Measurements from ENCODE around the gene NLK.
"Not testable (repeated sequence)": the region's sequence is repeated elsewhere in the genome, so short reads cannot be mapped to it uniquely, and the experiment has no call there.

Gene NLK

GRCh38 chr17:28072936-28073533, 30.6 kb downstream of the NLK start:
- no peak for DNase-seq (ENCODE audit: low spot score)

- DNase-seq (ENCODE audit: low spot score), result no peak
Measured at GRCh38 chr17:28074010-28074409, 31.5 kb downstream of the NLK start.

GRCh38 chr17:28076144-28076543, 33.7 kb downstream of the NLK start:
- no peak for DNase-seq (ENCODE audit: low spot score)

DNA sequence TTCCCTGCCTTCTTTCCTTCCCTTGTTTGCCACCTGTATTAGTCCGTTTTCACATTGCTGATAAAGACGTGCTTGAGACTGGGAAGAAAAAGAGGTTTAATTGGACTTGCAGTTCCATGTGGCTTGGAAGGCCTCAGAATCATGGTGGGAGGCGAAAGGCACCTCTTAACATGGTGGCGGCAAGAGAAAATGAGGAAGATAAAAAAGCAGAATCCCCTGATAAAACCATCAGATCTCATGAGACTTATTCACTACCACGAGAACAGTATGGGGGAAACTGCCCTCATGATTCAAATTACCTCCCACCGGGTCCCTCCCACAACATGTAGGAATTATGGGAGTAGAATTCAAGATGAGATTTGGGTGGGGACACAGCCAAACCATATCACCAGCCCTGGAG, 34.7 kb downstream of the NLK start:
- DNase-seq (ENCODE audit: low spot score), result not testable (repeated sequence)

DNA sequence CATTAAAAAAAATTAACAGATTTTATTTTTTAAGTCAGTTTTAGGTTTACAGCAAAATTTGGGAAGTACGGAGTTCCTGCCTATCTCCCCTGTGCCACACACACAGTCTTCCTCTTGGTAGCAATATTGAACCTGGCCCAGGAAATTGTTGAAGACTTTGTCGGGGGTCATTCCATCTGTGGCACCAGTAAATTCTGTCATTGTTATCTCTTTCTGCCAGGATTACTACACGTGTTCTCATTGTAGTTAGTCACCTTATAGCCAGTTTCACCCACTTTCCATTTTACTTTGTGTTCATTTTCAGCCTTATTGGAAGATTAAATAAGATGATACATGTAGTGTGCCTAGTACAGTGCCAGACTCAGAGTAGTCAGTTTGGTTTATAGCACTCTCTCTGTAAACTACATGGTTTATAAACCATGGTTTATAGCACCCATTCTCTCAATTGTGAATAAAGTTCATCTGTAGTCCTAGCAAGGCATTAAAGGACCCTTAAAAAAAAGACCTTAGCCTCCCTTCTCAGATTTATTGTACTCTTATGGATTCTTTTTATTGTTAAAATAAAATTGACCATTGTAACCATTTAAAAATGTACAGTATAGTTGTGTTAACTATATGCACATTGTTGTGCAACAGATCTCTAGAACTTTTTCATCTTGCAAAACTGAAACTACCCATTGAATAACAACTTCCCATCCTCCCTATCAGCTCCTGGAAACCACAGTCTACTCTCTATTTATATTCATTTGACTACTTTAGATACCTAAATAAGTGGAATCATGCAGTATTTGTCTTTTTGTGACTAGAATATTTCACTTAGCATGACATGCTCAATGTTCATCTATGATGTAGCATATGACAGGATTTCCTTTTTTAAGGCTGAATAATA, 36.1 kb downstream of the NLK start:
- no peak for DNase-seq (ENCODE audit: low spot score)

DNA sequence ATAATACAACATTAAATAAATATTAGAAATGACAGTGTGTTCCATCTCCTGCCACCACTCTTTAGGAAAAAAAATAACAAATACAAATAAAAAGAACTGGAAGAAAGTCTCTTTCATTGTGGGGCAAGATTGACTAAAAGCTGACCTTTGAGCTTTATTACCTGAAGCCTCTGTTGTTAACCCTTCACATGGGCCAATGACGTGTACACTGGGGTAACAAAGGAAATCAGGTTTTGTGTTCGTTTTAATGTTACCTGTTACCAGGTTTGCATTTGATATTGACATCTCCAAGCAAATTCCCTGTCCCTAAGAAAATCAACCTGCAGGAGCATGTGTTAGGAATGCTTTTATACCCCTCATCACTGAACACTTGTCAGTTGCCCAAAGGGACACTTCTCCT, 39.0 kb downstream of the NLK start:
- no peak for DNase-seq (ENCODE audit: low spot score)

DNA sequence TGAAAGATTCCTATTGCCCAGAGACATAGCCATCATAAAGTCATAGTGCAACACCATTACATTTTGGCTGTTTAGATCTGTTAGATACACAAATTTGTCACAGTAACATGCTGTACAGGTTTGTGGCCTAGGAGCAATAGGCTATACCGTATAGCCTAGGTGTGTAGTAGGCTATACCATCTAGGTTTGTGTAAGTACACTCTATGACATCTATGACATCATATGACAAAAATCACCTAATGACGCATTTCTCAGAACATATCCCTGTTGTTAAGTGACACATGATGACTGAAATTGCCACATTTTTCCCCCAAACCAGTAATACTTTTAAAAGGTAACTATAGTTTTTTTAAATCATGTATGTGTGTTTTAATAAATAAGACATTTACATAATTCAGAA, 43.3 kb downstream of the NLK start:
- no peak for DNase-seq (ENCODE audit: low spot score)

- DNase-seq (ENCODE audit: low spot score), result no peak
Measured at GRCh38 chr17:28086519-28086918, 44.0 kb downstream of the NLK start.

DNA sequence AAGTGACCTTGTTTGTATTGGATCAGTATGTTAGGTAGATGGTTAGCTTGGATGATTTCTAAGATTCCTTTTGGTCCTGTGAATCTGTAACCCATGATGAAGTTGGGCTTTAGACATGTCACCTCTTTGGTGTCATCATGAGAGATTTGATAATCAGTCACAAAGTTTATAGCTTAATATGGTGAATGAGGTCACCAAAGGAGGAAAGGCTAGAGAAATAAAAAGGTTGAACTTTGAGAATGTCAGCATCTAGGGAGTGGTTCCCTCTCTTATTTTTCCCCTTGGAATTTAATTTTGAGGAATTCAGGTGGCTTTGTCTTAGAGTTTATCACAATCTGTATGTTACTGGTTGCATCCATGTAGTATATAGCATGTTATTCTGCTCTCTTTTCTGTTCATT, 45.3 kb downstream of the NLK start:
- no peak for DNase-seq (ENCODE audit: low spot score)

- no peak for DNase-seq (ENCODE audit: low spot score)
Measured at GRCh38 chr17:28090551-28090950, 48.1 kb downstream of the NLK start.

DNA sequence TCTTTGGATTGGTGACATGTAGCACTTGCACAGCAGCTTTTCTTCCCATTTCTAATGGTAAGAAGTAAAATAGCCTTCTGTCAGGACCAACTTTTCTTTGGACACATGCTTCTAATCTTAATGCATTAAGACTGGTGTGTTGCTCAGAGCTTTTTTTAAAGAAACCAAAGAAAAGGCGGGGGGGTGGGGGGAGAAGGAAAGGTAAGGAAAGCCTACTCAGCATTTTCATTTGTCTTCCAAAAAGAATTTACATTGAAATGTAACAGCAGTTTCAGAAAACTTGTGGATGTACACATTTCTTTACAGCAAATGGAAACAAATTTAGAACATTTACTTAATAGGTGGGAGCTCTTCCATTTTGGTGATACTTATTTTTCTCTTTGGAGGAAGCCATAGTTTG, 49.6 kb downstream of the NLK start:
- DNase-seq (ENCODE audit: low spot score), result no peak

GRCh38 chr17:28093999-28094716, 51.7 kb downstream of the NLK start:
- DNase-seq (ENCODE audit: low spot score), result no peak

GRCh38 chr17:28096756-28097155, 54.3 kb downstream of the NLK start:
- DNase-seq (ENCODE audit: low spot score), result no peak

- DNase-seq (ENCODE audit: low spot score), result no peak
Measured at GRCh38 chr17:28097254-28097653, 54.8 kb downstream of the NLK start.

GRCh38 chr17:28097901-28098300, 55.4 kb downstream of the NLK start:
- no peak for DNase-seq (ENCODE audit: low spot score)

DNA sequence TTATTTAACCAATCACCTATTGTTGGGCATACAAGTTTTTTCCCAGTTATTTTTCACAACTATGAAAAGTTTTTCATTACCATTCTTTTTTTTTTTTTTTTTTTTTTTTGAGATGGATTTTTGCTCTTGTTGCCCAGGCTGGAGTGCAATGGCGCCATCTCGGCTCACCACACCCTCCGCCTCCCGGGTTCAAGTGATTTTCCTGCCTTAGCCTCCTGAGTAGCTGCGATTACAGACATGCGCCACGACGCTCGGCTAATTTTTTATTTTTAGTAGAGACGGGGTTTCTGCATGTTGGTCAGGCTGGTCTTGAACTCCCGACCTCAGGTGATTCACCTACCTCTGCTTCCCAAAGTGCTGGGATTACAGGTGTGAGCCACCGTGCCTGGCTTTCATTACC, 56.1 kb downstream of the NLK start:
- not testable (repeated sequence) for DNase-seq (ENCODE audit: low spot score)

DNA sequence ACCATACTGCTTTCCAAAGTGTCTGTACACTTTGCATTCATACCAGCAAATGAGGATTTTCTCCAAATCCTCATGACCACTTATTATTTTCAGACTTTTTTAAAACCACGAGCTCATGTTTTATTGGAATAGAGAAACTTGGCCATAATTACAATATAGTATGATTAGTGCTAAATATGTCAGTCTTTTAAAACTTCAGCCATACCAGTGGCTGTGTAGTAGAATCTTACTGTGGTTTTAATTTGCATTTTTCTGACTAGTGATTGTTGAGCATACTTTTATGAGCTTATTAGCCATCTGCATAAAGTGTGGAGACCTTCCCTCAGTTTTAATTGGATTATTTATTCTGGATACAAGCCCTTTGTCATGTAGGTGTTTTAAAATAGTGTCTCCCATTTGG, 57.8 kb downstream of the NLK start:
- DNase-seq (ENCODE audit: low spot score), result no peak

- DNase-seq (ENCODE audit: low spot score), result no peak
Measured at GRCh38 chr17:28100936-28101335, 58.5 kb downstream of the NLK start.

DNA sequence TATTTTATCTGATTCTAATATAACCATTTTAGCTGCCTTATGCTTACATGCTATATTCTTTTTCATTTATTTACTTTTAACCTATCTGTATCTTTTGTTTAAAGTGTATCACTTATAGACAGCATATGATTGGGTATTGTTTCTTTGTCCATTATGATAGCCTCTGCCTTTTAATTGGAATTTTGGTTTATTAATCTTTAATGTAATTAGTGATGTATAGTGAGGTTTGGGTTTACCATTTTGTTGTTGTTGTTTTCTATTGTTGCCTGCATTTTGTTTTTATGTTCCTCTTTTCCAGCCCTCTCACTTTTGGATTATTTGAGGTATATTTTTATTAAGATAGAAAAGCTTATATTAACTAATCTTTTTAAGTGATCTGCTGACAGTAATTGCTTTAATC, 59.4 kb downstream of the NLK start:
- DNase-seq (ENCODE audit: low spot score), result no peak

GRCh38 chr17:28105501-28105900, 63.0 kb downstream of the NLK start:
- DNase-seq (ENCODE audit: low spot score), result no peak

DNA sequence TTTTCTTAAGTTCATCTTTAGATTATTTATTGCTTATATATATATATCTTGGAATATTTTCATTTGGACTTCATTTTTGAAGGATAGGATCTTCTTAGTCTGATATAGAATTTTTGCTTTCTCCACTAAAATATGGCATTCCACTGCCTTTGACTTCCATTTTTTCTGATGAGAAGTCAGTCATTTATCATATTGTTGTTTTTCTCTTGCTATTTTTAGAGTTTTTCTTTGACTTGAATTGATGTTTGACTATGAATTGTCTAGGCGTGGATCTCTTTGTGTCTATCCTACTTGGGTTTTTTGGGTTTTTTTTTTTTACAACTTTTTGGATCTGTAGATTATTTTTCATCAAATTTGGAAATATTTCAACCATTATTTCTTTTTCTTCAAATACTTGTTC, 67.7 kb downstream of the NLK start:
- no peak for DNase-seq (ENCODE audit: low spot score)

DNA sequence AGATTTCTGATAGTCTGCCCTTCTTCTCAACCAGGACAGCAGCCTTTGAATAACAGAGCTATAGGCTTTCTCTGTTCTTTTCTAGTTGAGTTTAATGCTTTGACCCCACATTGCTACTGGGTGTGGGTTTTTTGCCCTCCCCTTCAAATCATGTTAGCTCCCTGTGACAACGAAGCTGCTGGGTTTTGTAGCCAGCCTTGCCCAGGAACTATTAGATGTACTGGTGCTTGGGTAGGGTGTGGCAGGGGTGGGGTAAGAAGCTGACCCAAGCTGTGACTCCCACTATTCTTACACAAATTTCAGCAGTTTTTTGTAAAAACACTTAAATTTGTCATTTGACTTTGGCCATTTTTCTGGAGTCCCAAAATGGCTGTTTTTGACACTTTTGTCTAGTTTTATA, 69.7 kb downstream of the NLK start:
- no peak for DNase-seq (ENCODE audit: low spot score)

GRCh38 chr17:28112606-28113005, 70.1 kb downstream of the NLK start:
- no peak for DNase-seq (ENCODE audit: low spot score)
